K562 (cell line): ENCODE measurements around the gene PES1. TPM values are rescaled to one million over a fixed set of nuclear protein-coding genes. Genes with fewer than 3 reads are reported as not detected.
A peak's percentile ranks its signal among the peaks of the same experiment; 100 is the strongest.

Source experiments
- ATAC-seq: fragments of 200-7000 bp; cut with Tn5 transposase; 3 replicates; pipeline ENCODE4 v1.9.1; 2020; ENCODE audit warnings: moderate library complexity
- BruUV-seq: library from RNA; stranded (reverse); fragments of 400-500 nt; replicated peaks from 2 replicates; lab custom pipeline; 2021; lab: Mats Ljungman, UMichigan
- CTCF ChIA-PET: fragments of 300-600 bp; formaldehyde crosslinking; extraction: SDS; loops from one replicate; lab custom pipeline; 2021; ENCODE audit warnings: low intra/inter-chr PET ratio; lab: Yijun Ruan, JAX
- POLR2A ChIA-PET: fragments of 300-600, 350-650 bp; sonication (Branson Sonifier 250); formaldehyde crosslinking; extraction: SDS; loops from one replicate; lab custom pipeline; 2021; ENCODE audit warnings: antibody characterized with exemption, inconsistent platforms; lab: Yijun Ruan, JAX
- DNase-seq, 4 experiments: peaks; one replicate each; pipeline versions ENCODE4 v3.0.0 to v3.0.0-alpha.2; 2011 to 2018; ENCODE audit warnings: low spot score in 3 of 4, mixed read lengths in 3 of 4; ENCODE audit errors: extremely low read depth in 1 of 4
- FAIRE-seq: peaks from 2 replicates; lab custom pipeline; 2011; peaks lifted over from hg19 to GRCh38; lab: Jason Lieb, UNC
- H2AFZ ChIP-seq: 2 replicates; pipeline ENCODE4 v1.6.0; 2011; ENCODE audit warnings: low read depth, low read length, control low read depth, inconsistent platforms
- H3K27ac ChIP-seq: fragments of 200-600 bp; 3 replicates; pipeline ENCODE4 v1.8.0; 2011; ENCODE audit warnings: low read depth, mild to moderate bottlenecking, control low read depth, inconsistent platforms, low read length, moderate library complexity, mixed read lengths; ENCODE audit errors: extremely low read depth
- H3K27me3 ChIP-seq, 2 experiments: fragments of 300-600 bp in 1 of 2; 2 replicates in 1 of 2; 3 replicates in 1 of 2; pipeline versions ENCODE4 v1.6.0 to v1.8.0; 2011; ENCODE audit warnings: inconsistent platforms in 2 of 2, low read length in 2 of 2, mild to moderate bottlenecking in 1 of 2, mixed read lengths in 1 of 2, moderate library complexity in 1 of 2; ENCODE audit not compliant: control insufficient read depth in 2 of 2, insufficient read depth in 2 of 2
- H3K36me3 ChIP-seq: fragments of 300-600 bp; 3 replicates; pipeline ENCODE4 v1.8.0; 2011; ENCODE audit warnings: mild to moderate bottlenecking, low read length, inconsistent platforms; ENCODE audit not compliant: control insufficient read depth, insufficient read depth
- H3K4me1 ChIP-seq, 2 experiments: fragments of 200-600 bp in 1 of 2; replicated peaks in 1 of 2; 2 replicates in 1 of 2; 3 replicates in 1 of 2; pipeline versions ENCODE4 v1.5.1 to v1.8.0; 2011; ENCODE audit warnings: inconsistent platforms in 2 of 2, low read length in 2 of 2, mild to moderate bottlenecking in 1 of 2, mixed read lengths in 1 of 2, moderate library complexity in 1 of 2; ENCODE audit not compliant: control insufficient read depth in 2 of 2, insufficient read depth in 2 of 2
- H3K4me2 ChIP-seq: 2 replicates; pipeline ENCODE4 v1.6.1; 2011; ENCODE audit warnings: low read length, control low read depth, inconsistent platforms, mixed read lengths; ENCODE audit not compliant: insufficient read depth
- H3K4me3 ChIP-seq: fragments of 200-600 bp; sonication (generic), shearing (Covaris generic); 2 replicates; pipeline ENCODE4 v1.5.1; 2016; ENCODE audit warnings: control low read depth, inconsistent platforms
- H3K79me2 ChIP-seq: fragments of 200-600 bp; 3 replicates; pipeline ENCODE4 v1.8.0; 2011; ENCODE audit warnings: low read length, inconsistent platforms; ENCODE audit not compliant: control insufficient read depth, insufficient read depth
- H3K9ac ChIP-seq, 2 experiments: 2 replicates each; pipeline versions ENCODE4 v1.6.0 to v1.6.1; 2011; ENCODE audit warnings: low read depth in 2 of 2, low read length in 2 of 2, control low read depth in 1 of 2, inconsistent platforms in 1 of 2, mild to moderate bottlenecking in 1 of 2, mixed read lengths in 1 of 2; ENCODE audit not compliant: insufficient read depth in 1 of 2
- H3K9me1 ChIP-seq: one replicate; pipeline ENCODE4 v1.6.0; 2011; ENCODE audit warnings: inconsistent platforms, mild to moderate bottlenecking, low read length, moderate library complexity; ENCODE audit not compliant: control insufficient read depth, insufficient read depth
- H3K9me3 ChIP-seq: replicated peaks from 2 replicates; pipeline ENCODE4 v1.5.1; 2011; ENCODE audit warnings: low read depth, low read length, inconsistent platforms; ENCODE audit not compliant: control insufficient read depth, insufficient read depth
- H4K20me1 ChIP-seq: replicated peaks from 2 replicates; pipeline ENCODE4 v1.6.1; 2011; ENCODE audit warnings: low read length, inconsistent platforms, mixed read lengths; ENCODE audit not compliant: control insufficient read depth, insufficient read depth
- BRCA1 ChIP-seq, 2 experiments: fragments of 450-650 bp in 1 of 2; sonication (generic) in 1 of 2; formaldehyde crosslinking in 1 of 2; IDR thresholded peaks; 2 replicates each; pipeline versions ENCODE4 v1.5.0 to v1.6.1; 2017 to 2020; ENCODE audit warnings: mild to moderate bottlenecking in 1 of 2, missing genetic modification reagents in 1 of 2
- EP300 ChIP-seq: IDR thresholded peaks from 2 replicates; pipeline ENCODE4 v1.6.1; 2012; ENCODE audit warnings: low read length, improper control_type of control experiment
- ERF ChIP-seq: fragments of 450-650 bp; formaldehyde crosslinking; IDR thresholded peaks from 2 replicates; pipeline ENCODE4 v1.4.0; 2020; ENCODE audit warnings: mild to moderate bottlenecking, mixed read lengths
- HBP1 ChIP-seq: fragments of 450-650 bp; formaldehyde crosslinking; IDR thresholded peaks from 2 replicates; pipeline ENCODE4 v1.4.0; 2022; ENCODE audit warnings: missing genetic modification characterization
- PYGO2 ChIP-seq: fragments of 450-650 bp; IDR thresholded peaks from 2 replicates; pipeline ENCODE4 v1.6.1; 2016; ENCODE audit warnings: mild to moderate bottlenecking, missing genetic modification characterization, moderate library complexity, missing compliant biosample characterization
- SMAD1 ChIP-seq: fragments of 150-350 bp; IDR thresholded peaks from 2 replicates; pipeline ENCODE4 v1.6.1; 2014; ENCODE audit warnings: low read length, low read depth; ENCODE audit not compliant: partially characterized antibody
- TFAM ChIP-seq: fragments of 250-450 bp; sonication (Bioruptor Pico); conservative IDR thresholded peaks from 2 replicates; pipeline ENCODE4 v1.5.0; 2021; ENCODE audit warnings: mild to moderate bottlenecking, moderate library complexity
- WGBS: fragments of 100-300 bp; shearing (Covaris generic); methylation state at CpG from one replicate; pipeline ENCODE4 v1.1.6; 2016; ENCODE audit warnings: low coverage, mixed read lengths; ENCODE audit not compliant: insufficient coverage; ENCODE audit errors: missing lambda C conversion rate; 5-methylcytosine and 5-hydroxymethylcytosine counted together
- in situ Hi-C: fragments of 300-500 bp; cut with MboI; formaldehyde crosslinking; loops from 4 replicates; pipeline ENCODE4 v1.15.0; 2018; ENCODE audit warnings: inconsistent platforms, mixed read lengths
- intact Hi-C: fragments of 100-400 bp; cut with micrococcal nuclease; formaldehyde crosslinking; loops from 2 replicates; pipeline ENCODE4 v1.14.2; 2022
- polyA plus RNA-seq, 8 experiments: library from polyadenylated mRNA; depleted of rRNA in 4 of 8; stranded (reverse) in 5 of 8; unstranded in 3 of 8; fragments of >200 nt; fragmentation: Nextera tagmentation in 2 of 8; fragmentation: Illumina TruSeq in 1 of 8; extraction: Ambion mirVana in 2 of 8; extraction: Trizol in 1 of 8; gene quantifications; 2 replicates each; pipeline versions ENCODE4 v1.2.1 to v1.2.3, GENCODE V29; 2011 to 2014; ENCODE audit warnings: inconsistent platforms in 1 of 8, missing spikeins in 1 of 8
- total RNA-seq, 7 experiments: library from RNA; depleted of rRNA in 6 of 7; stranded (reverse); fragments of >200 nt in 6 of 7; fragmentation: Illumina TruSeq in 2 of 7; extraction: Trizol in 2 of 7; gene quantifications; 2 replicates each; pipeline versions ENCODE4 v1.2.1 to v1.2.3, GENCODE V29; 2011 to 2021; ENCODE audit warnings: low replicate concordance in 1 of 7
- TF ChIP-seq, protein P1 (sequence below): IDR thresholded peaks from 2 replicates; pipeline ENCODE4 v1.6.1; 2012; ENCODE audit warnings: low read depth, low read length, improper control_type of control experiment, borderline replicate concordance

Gene PES1
- total and polyA plus RNA-seq, 9 of the 15 experiments (the other 6 are each of a cell fraction or from before 2014, with no cell fraction given), result 6.5 to 158 (median 94.3) TPM

DNA sequence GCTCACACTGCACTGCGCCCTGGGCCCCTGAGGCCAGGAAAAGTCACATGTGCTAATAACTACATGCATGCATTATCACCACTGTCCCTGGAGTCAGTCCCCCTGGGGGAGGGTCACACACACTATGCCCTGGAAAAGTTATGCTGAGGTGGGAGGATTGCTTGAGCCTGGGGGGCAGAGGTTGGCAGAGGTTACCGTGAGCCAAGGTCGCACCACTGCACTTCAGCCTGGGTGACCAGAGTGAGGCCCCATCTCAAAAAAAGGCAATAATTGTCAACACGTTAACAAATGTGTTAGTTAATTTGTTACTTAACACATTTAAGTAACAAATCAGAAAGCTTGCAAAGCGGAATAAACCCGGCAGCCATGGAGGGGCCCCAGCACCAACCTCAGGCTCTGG lies 31.8 kb downstream of the PES1 start:
- H4K20me1 ChIP-seq, result no peaks in the 10 kb centered on the region
- peak overlapping the region; percentile 81 for H2AFZ ChIP-seq
- H3K9me1 ChIP-seq, result no peaks in the 10 kb centered on the region
- CTCF ChIA-PET, result no interaction called here
- peak overlapping the region; percentile 49; the same call in 1 of the 2 replicates for H3K4me2 ChIP-seq
- BruUV-seq, result no TSS peak
- peaks cover 0 to 24% of the 10 kb centered on the region in 2 experiments; a peak in 3 of 5 replicates for H3K4me1 ChIP-seq
- POLR2A ChIA-PET, result interaction anchor here (0.6 to 1.5 kb wide), 3 partner anchors 10 to 15 kb away, joined by 3 to 7 read pairs (median 6); no protein-coding TSS in a partner anchor
- no peaks in the 10 kb centered on the region for H3K79me2 ChIP-seq
- FAIRE-seq, result no peak
- TF ChIP-seq TFAM (no peak), HBP1 (no peak), BRCA1 (IDR thresholded peaks at IDR 0.05) (no peak), BRCA1 (CRISPR knock-in tag; IDR thresholded peaks at IDR 0.05) (no peak), PYGO2 (tag) (no peak), EP300 (no peak), ERF (CRISPR knock-in tag) (no peak), SMAD1 (no peak)
- TF ChIP-seq, protein P1, sequence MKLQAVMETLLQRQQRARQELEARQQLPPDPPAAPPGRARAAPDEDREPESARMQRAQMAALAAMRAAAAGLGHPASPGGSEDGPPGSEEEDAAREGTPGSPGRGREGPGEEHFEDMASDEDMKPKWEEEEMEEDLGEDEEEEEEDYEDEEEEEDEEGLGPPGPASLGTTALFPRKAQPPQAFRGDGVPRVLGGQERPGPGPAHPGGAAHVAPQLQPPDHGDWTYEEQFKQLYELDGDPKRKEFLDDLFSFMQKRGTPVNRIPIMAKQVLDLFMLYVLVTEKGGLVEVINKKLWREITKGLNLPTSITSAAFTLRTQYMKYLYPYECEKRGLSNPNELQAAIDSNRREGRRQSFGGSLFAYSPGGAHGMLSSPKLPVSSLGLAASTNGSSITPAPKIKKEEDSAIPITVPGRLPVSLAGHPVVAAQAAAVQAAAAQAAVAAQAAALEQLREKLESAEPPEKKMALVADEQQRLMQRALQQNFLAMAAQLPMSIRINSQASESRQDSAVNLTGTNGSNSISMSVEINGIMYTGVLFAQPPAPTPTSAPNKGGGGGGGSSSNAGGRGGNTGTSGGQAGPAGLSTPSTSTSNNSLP, result no peak
- 62% methylated on average over 6 of the region's 6 CpGs for WGBS
- no peak overlapping the region for H3K4me3 ChIP-seq
- ATAC-seq, result no peak
- intact Hi-C loops (no loop called here), in situ Hi-C loops (no loop called here)
- H3K27me3 ChIP-seq, result peaks cover 0 to 4% of the 10 kb centered on the region in 2 experiments; a peak in 1 of 5 replicates
- peak overlapping the region in 1 of 2 experiments; percentile 74; a peak in 1 of 4 replicates for H3K9ac ChIP-seq
- no peaks in the 10 kb centered on the region for H3K9me3 ChIP-seq
- H3K36me3 ChIP-seq, result no peaks in the 10 kb centered on the region
- no peak for DNase-seq
- H3K27ac ChIP-seq, result no peak overlapping the region
